NCI-H2196 (cell line): ENCODE measurements around the gene SLFN12.
"Not testable (repeated sequence)": the region's sequence is repeated elsewhere in the genome, so short reads cannot be mapped to it uniquely, and the experiment has no call there.

Experiments used
- DNase-seq: peaks from one replicate; lab custom pipeline; 2025; ENCODE audit not compliant: unreplicated experiment; lab: John Stamatoyannopoulos, UW

The SLFN12 gene

DNA sequence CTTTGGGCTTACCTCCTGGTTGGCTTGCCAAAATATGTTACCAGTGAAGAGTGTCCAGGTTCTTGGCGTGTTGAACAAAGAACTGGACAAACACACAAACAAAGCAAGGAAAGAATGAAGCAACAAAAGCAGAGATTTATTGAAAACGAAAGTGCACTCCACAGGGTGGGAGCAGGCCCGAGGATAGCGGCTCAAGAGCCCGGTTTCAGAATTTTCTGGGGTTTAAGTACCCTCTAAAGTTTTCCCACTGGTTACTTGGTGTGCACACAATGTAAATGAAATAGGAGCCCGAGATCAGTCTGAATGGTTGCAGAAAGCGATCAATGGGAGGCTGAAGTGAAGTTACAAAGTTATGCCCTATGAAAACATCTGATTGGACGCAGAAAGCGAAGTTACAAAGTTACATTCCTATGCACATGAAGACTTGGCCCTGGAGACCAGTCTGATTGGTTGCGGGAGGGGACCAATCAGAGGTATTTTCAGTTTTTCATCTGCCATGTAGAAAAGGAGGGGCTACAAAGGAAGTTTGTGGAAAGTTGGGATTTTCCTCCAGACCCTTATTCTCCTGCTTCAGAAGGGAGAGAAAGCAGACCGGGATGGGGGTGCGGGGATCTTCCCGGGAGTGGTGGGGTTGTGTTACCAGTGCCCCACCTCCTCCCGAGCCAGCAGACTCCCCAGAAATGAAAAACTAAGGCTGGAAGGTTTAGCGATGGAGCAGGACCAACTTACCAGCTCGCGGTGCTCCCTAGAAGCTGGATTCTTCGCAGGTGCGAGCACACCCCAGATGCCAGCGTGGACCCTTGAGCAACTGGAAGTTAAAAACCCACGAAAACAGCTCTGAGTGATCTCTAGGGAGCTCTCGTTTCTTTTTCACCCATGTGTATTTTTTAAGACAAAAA, at the start of gene SLFN12:
TSS of gene SLFN12 (minus strand) at position 325 of the 899 bp plus-strand sequence. CDS start 9,472 bp downstream, outside the sequence.
- no peak for DNase-seq

DNA sequence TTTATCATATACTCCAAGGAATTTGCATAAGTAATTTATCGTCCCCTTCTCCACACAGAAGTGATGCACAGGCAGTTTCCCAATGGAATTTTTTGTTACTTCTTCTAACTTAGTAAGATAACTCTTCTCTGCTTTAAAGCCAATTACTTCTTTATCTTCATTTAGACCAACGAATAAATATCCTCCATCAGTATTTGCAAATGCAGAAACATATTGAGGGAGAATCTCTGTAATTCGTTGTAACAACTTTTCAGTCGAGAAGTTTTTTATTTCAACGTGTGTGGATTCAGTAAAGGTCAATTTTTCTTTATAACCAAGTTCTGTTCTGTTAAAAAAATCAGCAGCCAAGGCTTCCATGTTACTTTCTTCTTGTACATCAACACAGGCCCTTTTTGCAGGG, 47.0 kb upstream of the SLFN12 start:
- no peak for DNase-seq

GRCh38 chr17:35477248-35477647, 44.9 kb upstream of the SLFN12 start:
- no peak for DNase-seq

GRCh38 chr17:35476283-35476820, 44.1 kb upstream of the SLFN12 start:
- no peak for DNase-seq

- no peak for DNase-seq
Observed at GRCh38 chr17:35468475-35468874, 36.2 kb upstream of the SLFN12 start.

GRCh38 chr17:35467824-35468223, 35.5 kb upstream of the SLFN12 start:
- no peak for DNase-seq

DNA sequence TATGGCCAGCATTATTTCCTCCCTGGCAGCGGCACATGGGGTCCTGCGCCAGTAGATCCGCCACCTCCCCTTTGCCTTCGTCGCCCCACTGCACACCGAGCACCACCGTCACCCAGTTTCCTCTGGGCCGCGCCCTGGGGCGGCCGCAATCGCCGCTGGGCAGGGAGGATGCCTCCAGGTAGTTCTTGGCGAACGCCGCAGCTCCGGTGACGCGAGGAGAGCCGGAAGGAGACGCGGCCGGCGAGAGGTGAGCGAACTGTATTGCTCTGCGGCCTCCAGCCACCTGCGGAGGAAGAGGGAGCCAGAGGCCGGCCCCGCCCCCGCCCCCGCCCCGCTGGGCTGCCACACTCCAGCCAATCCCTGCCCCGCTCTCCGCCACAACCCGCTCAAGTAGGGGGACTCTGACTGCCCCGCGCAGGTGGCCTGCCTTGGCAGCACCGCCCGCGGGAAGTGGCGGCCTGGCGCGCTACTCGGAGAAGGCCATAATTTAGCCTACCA, 28.1 kb upstream of the SLFN12 start:
- peak; percentile 60 for DNase-seq

DNA sequence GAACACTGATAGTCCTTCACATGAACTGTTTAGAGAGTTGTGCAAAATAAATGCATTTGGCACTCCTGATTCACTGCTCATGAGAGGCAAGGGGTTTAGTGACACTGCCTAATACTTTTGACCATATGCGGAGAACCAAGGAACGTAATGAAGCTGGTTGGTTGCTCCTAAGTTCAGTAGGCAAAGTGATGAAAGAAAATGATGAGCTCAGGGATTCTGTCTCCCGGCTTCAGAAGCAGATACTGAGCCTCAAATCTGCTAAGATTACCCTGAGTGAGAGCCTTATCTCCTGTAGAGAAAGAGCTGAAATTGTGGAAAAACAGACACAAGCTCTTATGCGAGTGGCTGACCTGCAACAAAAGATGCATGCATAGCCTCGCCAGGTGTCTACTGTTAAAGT, 21.7 kb upstream of the SLFN12 start:
- not testable (repeated sequence) for DNase-seq

- DNase-seq = no peak
Observed at GRCh38 chr17:35453171-35453570, 20.9 kb upstream of the SLFN12 start.

- DNase-seq = no peak
Observed at GRCh38 chr17:35449371-35449931, 17.2 kb upstream of the SLFN12 start.

- DNase-seq = no peak
Observed at GRCh38 chr17:35448899-35449227, 16.6 kb upstream of the SLFN12 start.

GRCh38 chr17:35448214-35448898, 16.1 kb upstream of the SLFN12 start, which contains the start of gene SLFN13:
Gene SLFN13 (minus strand): TSS chr17:35448766. CDS start chr17:35445680, 3,086 bp downstream.
- peak; percentile 82 for DNase-seq

- DNase-seq = no peak
Observed at GRCh38 chr17:35447499-35447898, 15.2 kb upstream of the SLFN12 start.

- DNase-seq = no peak
Observed at GRCh38 chr17:35438433-35438832, 6.1 kb upstream of the SLFN12 start.

- peak; percentile 4 for DNase-seq
Observed at GRCh38 chr17:35433075-35433894, 985 bp upstream of the SLFN12 start.

- DNase-seq = no peak
Observed at GRCh38 chr17:35429702-35430101, 2.6 kb downstream of the SLFN12 start.

- DNase-seq = no peak
Observed at GRCh38 chr17:35428229-35428628, 4.1 kb downstream of the SLFN12 start.

DNA sequence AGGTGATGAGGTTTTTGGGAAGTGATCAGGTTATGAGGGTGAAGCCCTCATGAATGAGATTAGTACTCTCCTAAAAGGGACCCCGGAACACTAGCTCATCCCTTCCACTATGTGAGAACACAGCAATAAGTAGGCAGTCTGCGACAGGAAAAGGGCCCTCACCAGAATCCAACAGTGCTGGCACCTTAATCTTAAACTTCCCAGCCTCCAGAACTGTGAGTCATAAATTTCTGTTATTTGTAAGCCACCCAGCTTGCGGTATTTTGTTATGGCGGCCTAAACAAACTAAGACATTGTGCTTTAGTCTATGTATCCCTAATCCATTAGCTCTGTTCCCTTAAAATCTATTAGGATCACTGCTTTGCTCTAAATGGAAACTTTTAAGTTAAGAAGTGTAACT, 8.5 kb downstream of the SLFN12 start:
- DNase-seq = no peak

- not testable (repeated sequence) for DNase-seq
Observed at GRCh38 chr17:35421069-35421468, 11.2 kb downstream of the SLFN12 start.

GRCh38 chr17:35416659-35417058, 15.6 kb downstream of the SLFN12 start:
- no peak for DNase-seq

- not testable (repeated sequence) for DNase-seq
Observed at GRCh38 chr17:35414707-35415106, 17.6 kb downstream of the SLFN12 start.
